K562 (cell line): ENCODE measurements around the gene HOTAIR. TPM values are rescaled to one million over a fixed set of nuclear protein-coding genes. Genes with fewer than 3 reads are reported as not detected.

ENCODE experiments used
- ATAC-seq: fragments of 200-7000 bp; cut with Tn5 transposase; 3 replicates; pipeline ENCODE4 v1.9.1; 2020; ENCODE audit warnings: moderate library complexity
- BruUV-seq: library from RNA; stranded (reverse); fragments of 400-500 nt; replicated peaks from 2 replicates; lab custom pipeline; 2021; lab: Mats Ljungman, UMichigan
- CTCF ChIA-PET: fragments of 300-600 bp; formaldehyde crosslinking; extraction: SDS; loops from one replicate; lab custom pipeline; 2021; ENCODE audit warnings: low intra/inter-chr PET ratio; lab: Yijun Ruan, JAX
- POLR2A ChIA-PET: fragments of 300-600, 350-650 bp; sonication (Branson Sonifier 250); formaldehyde crosslinking; extraction: SDS; loops from one replicate; lab custom pipeline; 2021; ENCODE audit warnings: antibody characterized with exemption, inconsistent platforms; lab: Yijun Ruan, JAX
- DNase-seq, 4 experiments: peaks; one replicate each; pipeline versions ENCODE4 v3.0.0 to v3.0.0-alpha.2; 2011 to 2018; ENCODE audit warnings: low spot score in 3 of 4, mixed read lengths in 3 of 4; ENCODE audit errors: extremely low read depth in 1 of 4
- FAIRE-seq: peaks from 2 replicates; lab custom pipeline; 2011; peaks lifted over from hg19 to GRCh38; lab: Jason Lieb, UNC
- H2AFZ ChIP-seq: 2 replicates; pipeline ENCODE4 v1.6.0; 2011; ENCODE audit warnings: low read depth, low read length, control low read depth, inconsistent platforms
- H3K27ac ChIP-seq: fragments of 200-600 bp; 3 replicates; pipeline ENCODE4 v1.8.0; 2011; ENCODE audit warnings: low read depth, mild to moderate bottlenecking, control low read depth, inconsistent platforms, low read length, moderate library complexity, mixed read lengths; ENCODE audit errors: extremely low read depth
- H3K27me3 ChIP-seq, 2 experiments: fragments of 300-600 bp in 1 of 2; 2 replicates in 1 of 2; 3 replicates in 1 of 2; pipeline versions ENCODE4 v1.6.0 to v1.8.0; 2011; ENCODE audit warnings: inconsistent platforms in 2 of 2, low read length in 2 of 2, mild to moderate bottlenecking in 1 of 2, mixed read lengths in 1 of 2, moderate library complexity in 1 of 2; ENCODE audit not compliant: control insufficient read depth in 2 of 2, insufficient read depth in 2 of 2
- H3K36me3 ChIP-seq: fragments of 300-600 bp; 3 replicates; pipeline ENCODE4 v1.8.0; 2011; ENCODE audit warnings: mild to moderate bottlenecking, low read length, inconsistent platforms; ENCODE audit not compliant: control insufficient read depth, insufficient read depth
- H3K4me1 ChIP-seq, 2 experiments: fragments of 200-600 bp in 1 of 2; replicated peaks in 1 of 2; 2 replicates in 1 of 2; 3 replicates in 1 of 2; pipeline versions ENCODE4 v1.5.1 to v1.8.0; 2011; ENCODE audit warnings: inconsistent platforms in 2 of 2, low read length in 2 of 2, mild to moderate bottlenecking in 1 of 2, mixed read lengths in 1 of 2, moderate library complexity in 1 of 2; ENCODE audit not compliant: control insufficient read depth in 2 of 2, insufficient read depth in 2 of 2
- H3K4me2 ChIP-seq: 2 replicates; pipeline ENCODE4 v1.6.1; 2011; ENCODE audit warnings: low read length, control low read depth, inconsistent platforms, mixed read lengths; ENCODE audit not compliant: insufficient read depth
- H3K4me3 ChIP-seq: fragments of 200-600 bp; sonication (generic), shearing (Covaris generic); 2 replicates; pipeline ENCODE4 v1.5.1; 2016; ENCODE audit warnings: control low read depth, inconsistent platforms
- H3K79me2 ChIP-seq: fragments of 200-600 bp; 3 replicates; pipeline ENCODE4 v1.8.0; 2011; ENCODE audit warnings: low read length, inconsistent platforms; ENCODE audit not compliant: control insufficient read depth, insufficient read depth
- H3K9ac ChIP-seq, 2 experiments: 2 replicates each; pipeline versions ENCODE4 v1.6.0 to v1.6.1; 2011; ENCODE audit warnings: low read depth in 2 of 2, low read length in 2 of 2, control low read depth in 1 of 2, inconsistent platforms in 1 of 2, mild to moderate bottlenecking in 1 of 2, mixed read lengths in 1 of 2; ENCODE audit not compliant: insufficient read depth in 1 of 2
- H3K9me1 ChIP-seq: one replicate; pipeline ENCODE4 v1.6.0; 2011; ENCODE audit warnings: inconsistent platforms, mild to moderate bottlenecking, low read length, moderate library complexity; ENCODE audit not compliant: control insufficient read depth, insufficient read depth
- H3K9me3 ChIP-seq: replicated peaks from 2 replicates; pipeline ENCODE4 v1.5.1; 2011; ENCODE audit warnings: low read depth, low read length, inconsistent platforms; ENCODE audit not compliant: control insufficient read depth, insufficient read depth
- H4K20me1 ChIP-seq: replicated peaks from 2 replicates; pipeline ENCODE4 v1.6.1; 2011; ENCODE audit warnings: low read length, inconsistent platforms, mixed read lengths; ENCODE audit not compliant: control insufficient read depth, insufficient read depth
- FOSL1 ChIP-seq: fragments of 200-800 bp; sonication (Bioruptor generic); conservative IDR thresholded peaks from 2 replicates; pipeline ENCODE4 v1.6.1; 2016; ENCODE audit warnings: missing genetic modification characterization, missing compliant biosample characterization
- NRF1 ChIP-seq, 2 experiments: fragments of 450-650 bp; IDR thresholded peaks in 1 of 2; conservative IDR thresholded peaks in 1 of 2; 2 replicates each; pipeline ENCODE4 v1.6.1; 2014; ENCODE audit warnings: mild to moderate bottlenecking in 2 of 2
- RBM22 ChIP-seq: fragments of 200-400 bp; formaldehyde crosslinking; IDR thresholded peaks from 2 replicates; pipeline ENCODE4 v1.6.1; 2018; ENCODE audit warnings: low read length, low read depth; ENCODE audit not compliant: poor library complexity, severe bottlenecking
- SOX6 ChIP-seq: fragments of 450-650 bp; IDR thresholded peaks from 2 replicates; pipeline ENCODE4 v1.6.1; 2014; ENCODE audit warnings: mild to moderate bottlenecking
- SP2 ChIP-seq: IDR thresholded peaks from 2 replicates; pipeline ENCODE4 v1.6.1; 2011; ENCODE audit warnings: mild to moderate bottlenecking, low read depth, low read length, moderate library complexity; ENCODE audit not compliant: poor library complexity, severe bottlenecking; ENCODE audit errors: extremely low read depth
- SRF ChIP-seq, 2 experiments: fragments of 250-450, 450-650 bp in 1 of 2; sonication (Bioruptor Pico) in 1 of 2; sonication (generic) in 1 of 2; formaldehyde crosslinking; IDR thresholded peaks; 2 replicates each; pipeline versions ENCODE4 v1.5.0 to v1.5.1; 2020 to 2022; ENCODE audit warnings: mild to moderate bottlenecking in 1 of 2, missing genetic modification reagents in 1 of 2
- ZNF444 ChIP-seq: fragments of 250-450 bp; sonication (Bioruptor Pico); IDR thresholded peaks from 2 replicates; pipeline ENCODE4 v1.4.0; 2020; ENCODE audit warnings: mild to moderate bottlenecking, moderate library complexity
- ZNF584 ChIP-seq: fragments of 200-800 bp; sonication (Bioruptor generic); IDR thresholded peaks from 2 replicates; pipeline ENCODE4 v1.6.1; 2016; ENCODE audit warnings: low read depth, mild to moderate bottlenecking, missing genetic modification characterization, missing compliant biosample characterization
- WGBS: fragments of 100-300 bp; shearing (Covaris generic); methylation state at CpG from one replicate; pipeline ENCODE4 v1.1.6; 2016; ENCODE audit warnings: low coverage, mixed read lengths; ENCODE audit not compliant: insufficient coverage; ENCODE audit errors: missing lambda C conversion rate; 5-methylcytosine and 5-hydroxymethylcytosine counted together
- in situ Hi-C: fragments of 300-500 bp; cut with MboI; formaldehyde crosslinking; loops from 4 replicates; pipeline ENCODE4 v1.15.0; 2018; ENCODE audit warnings: inconsistent platforms, mixed read lengths
- intact Hi-C: fragments of 100-400 bp; cut with micrococcal nuclease; formaldehyde crosslinking; loops from 2 replicates; pipeline ENCODE4 v1.14.2; 2022
- polyA plus RNA-seq, 8 experiments: library from polyadenylated mRNA; depleted of rRNA in 4 of 8; stranded (reverse) in 5 of 8; unstranded in 3 of 8; fragments of >200 nt; fragmentation: Nextera tagmentation in 2 of 8; fragmentation: Illumina TruSeq in 1 of 8; extraction: Ambion mirVana in 2 of 8; extraction: Trizol in 1 of 8; gene quantifications; 2 replicates each; pipeline versions ENCODE4 v1.2.1 to v1.2.3, GENCODE V29; 2011 to 2014; ENCODE audit warnings: inconsistent platforms in 1 of 8, missing spikeins in 1 of 8
- total RNA-seq, 7 experiments: library from RNA; depleted of rRNA in 6 of 7; stranded (reverse); fragments of >200 nt in 6 of 7; fragmentation: Illumina TruSeq in 2 of 7; extraction: Trizol in 2 of 7; gene quantifications; 2 replicates each; pipeline versions ENCODE4 v1.2.1 to v1.2.3, GENCODE V29; 2011 to 2021; ENCODE audit warnings: low replicate concordance in 1 of 7
- TF ChIP-seq, protein P1 (sequence below): fragments of 250-450 bp; sonication (Bioruptor Pico); IDR thresholded peaks from 2 replicates; pipeline ENCODE4 v1.4.0; 2020; ENCODE audit warnings: mild to moderate bottlenecking, moderate library complexity
- TF ChIP-seq, protein P2 (sequence below): fragments of 200-800 bp; sonication (Bioruptor generic); IDR thresholded peaks from 2 replicates; pipeline ENCODE4 v1.6.1; 2017; ENCODE audit warnings: missing genetic modification characterization, missing compliant biosample characterization
- TF ChIP-seq, protein P3 (sequence below), 2 experiments: IDR thresholded peaks; 2 replicates each; pipeline ENCODE4 v1.6.1; 2011; ENCODE audit warnings: borderline replicate concordance in 1 of 2, control low read depth in 1 of 2, low read depth in 1 of 2, low read length in 1 of 2, mild to moderate bottlenecking in 1 of 2, mixed read lengths in 1 of 2, moderate library complexity in 1 of 2; ENCODE audit not compliant: insufficient read depth in 1 of 2, insufficient read length in 1 of 2, poor library complexity in 1 of 2, severe bottlenecking in 1 of 2; ENCODE audit errors: extremely low read depth in 1 of 2
- TF ChIP-seq, protein P4 (sequence below): fragments of 450-650 bp; IDR thresholded peaks from 2 replicates; pipeline ENCODE4 v1.6.1; 2016; ENCODE audit warnings: antibody characterized with exemption

Gene HOTAIR
- total and polyA plus RNA-seq, 9 of the 15 experiments (the other 6 are each of a cell fraction or from before 2014, with no cell fraction given), result 0.04 TPM; not detected in 8

DNA sequence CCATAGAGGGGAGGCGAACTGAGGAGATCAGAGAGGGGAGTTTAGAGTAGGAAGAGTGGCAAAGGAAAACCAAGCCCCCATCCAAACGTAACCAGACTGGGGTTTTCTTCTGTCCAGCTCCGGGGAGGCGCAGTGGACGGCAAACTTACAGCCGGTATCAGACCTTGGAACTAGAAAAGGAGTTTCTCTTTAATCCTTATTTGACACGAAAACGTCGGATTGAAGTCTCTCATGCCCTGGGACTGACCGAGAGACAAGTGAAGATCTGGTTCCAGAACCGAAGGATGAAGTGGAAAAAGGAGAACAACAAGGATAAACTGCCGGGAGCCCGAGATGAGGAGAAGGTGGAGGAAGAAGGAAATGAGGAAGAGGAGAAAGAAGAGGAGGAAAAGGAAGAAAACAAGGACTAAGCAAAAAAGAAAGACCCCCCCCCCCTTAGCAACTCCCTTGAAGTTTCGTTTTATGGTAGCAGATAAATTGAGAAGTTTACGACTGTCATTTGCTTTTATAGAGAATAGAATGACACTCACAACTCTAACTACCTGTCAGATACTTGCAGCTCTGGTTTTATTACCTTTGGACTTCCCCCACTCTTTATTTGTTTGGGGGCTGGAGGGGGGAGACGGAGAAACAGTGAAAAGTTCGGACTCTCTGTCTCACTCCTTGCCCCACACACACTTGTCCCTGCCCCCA is 36.4 kb upstream of the HOTAIR start:
- Histone ChIP-seq H3K36me3 (no peaks in the 10 kb centered on the region), H3K4me3 (peak overlapping the region; percentile 12), H3K79me2 (no peaks in the 10 kb centered on the region; the same call in 2 of the 3 replicates), H3K9me3 (no peaks in the 10 kb centered on the region), H3K4me1 (peaks cover 14 to 15% of the 10 kb centered on the region in 2 experiments), H3K9me1 (no peaks in the 10 kb centered on the region), H3K27me3 (no peaks in the 10 kb centered on the region), H3K27ac (peak overlapping the region; percentile 59), H2AFZ (peak overlapping the region; percentile 82), H3K9ac (peak overlapping the region; percentile 68 to 85; a peak in 3 of 4 replicates), H4K20me1 (no peaks in the 10 kb centered on the region; the same call in 1 of the 2 replicates), H3K4me2 (peak overlapping the region; percentile 68)
- peak; percentile 20 for ATAC-seq
- DNase-seq, result peak in 1 of 4 experiments; percentile 26
- in situ Hi-C loops (no loop called here), intact Hi-C loops (loop anchor here (10.0 kb wide), 1 partner anchor 284 kb away; no protein-coding TSS in a partner anchor)
- BruUV-seq, result no TSS peak
- FAIRE-seq, result peak; percentile 81
- WGBS, result 13% methylated on average over 17 of the region's 17 CpGs
- POLR2A ChIA-PET, result interaction anchor here (0.7 to 0.9 kb wide), 3 partner anchors 13 to 270 kb away, joined by 3 to 4 read pairs (median 3); no protein-coding TSS in a partner anchor
- CTCF ChIA-PET, result interaction anchor here (0.9 kb wide), 1 partner anchor 191 kb away, joined by 3 read pairs; no protein-coding TSS in a partner anchor
- TF ChIP-seq, protein P1, sequence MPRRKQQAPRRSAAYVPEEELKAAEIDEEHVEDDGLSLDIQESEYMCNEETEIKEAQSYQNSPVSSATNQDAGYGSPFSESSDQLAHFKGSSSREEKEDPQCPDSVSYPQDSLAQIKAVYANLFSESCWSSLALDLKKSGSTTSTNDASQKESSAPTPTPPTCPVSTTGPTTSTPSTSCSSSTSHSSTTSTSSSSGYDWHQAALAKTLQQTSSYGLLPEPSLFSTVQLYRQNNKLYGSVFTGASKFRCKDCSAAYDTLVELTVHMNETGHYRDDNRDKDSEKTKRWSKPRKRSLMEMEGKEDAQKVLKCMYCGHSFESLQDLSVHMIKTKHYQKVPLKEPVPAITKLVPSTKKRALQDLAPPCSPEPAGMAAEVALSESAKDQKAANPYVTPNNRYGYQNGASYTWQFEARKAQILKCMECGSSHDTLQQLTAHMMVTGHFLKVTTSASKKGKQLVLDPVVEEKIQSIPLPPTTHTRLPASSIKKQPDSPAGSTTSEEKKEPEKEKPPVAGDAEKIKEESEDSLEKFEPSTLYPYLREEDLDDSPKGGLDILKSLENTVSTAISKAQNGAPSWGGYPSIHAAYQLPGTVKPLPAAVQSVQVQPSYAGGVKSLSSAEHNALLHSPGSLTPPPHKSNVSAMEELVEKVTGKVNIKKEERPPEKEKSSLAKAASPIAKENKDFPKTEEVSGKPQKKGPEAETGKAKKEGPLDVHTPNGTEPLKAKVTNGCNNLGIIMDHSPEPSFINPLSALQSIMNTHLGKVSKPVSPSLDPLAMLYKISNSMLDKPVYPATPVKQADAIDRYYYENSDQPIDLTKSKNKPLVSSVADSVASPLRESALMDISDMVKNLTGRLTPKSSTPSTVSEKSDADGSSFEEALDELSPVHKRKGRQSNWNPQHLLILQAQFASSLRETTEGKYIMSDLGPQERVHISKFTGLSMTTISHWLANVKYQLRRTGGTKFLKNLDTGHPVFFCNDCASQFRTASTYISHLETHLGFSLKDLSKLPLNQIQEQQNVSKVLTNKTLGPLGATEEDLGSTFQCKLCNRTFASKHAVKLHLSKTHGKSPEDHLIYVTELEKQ (CRISPR knock-in tag), result no peak
- TF ChIP-seq SP2, result no peak
- no peak for TF ChIP-seq SRF (CRISPR knock-in tag; IDR thresholded peaks at IDR 0.05)
- TF ChIP-seq RBM22, result no peak
- TF ChIP-seq, protein P2, sequence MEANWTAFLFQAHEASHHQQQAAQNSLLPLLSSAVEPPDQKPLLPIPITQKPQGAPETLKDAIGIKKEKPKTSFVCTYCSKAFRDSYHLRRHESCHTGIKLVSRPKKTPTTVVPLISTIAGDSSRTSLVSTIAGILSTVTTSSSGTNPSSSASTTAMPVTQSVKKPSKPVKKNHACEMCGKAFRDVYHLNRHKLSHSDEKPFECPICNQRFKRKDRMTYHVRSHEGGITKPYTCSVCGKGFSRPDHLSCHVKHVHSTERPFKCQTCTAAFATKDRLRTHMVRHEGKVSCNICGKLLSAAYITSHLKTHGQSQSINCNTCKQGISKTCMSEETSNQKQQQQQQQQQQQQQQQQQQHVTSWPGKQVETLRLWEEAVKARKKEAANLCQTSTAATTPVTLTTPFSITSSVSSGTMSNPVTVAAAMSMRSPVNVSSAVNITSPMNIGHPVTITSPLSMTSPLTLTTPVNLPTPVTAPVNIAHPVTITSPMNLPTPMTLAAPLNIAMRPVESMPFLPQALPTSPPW (CRISPR knock-in tag), result peak; percentile 34; the same call in 1 of the 2 replicates
- TF ChIP-seq ZNF444 (CRISPR knock-in tag), result no peak
- TF ChIP-seq NRF1 (conservative IDR thresholded peaks at IDR 0.05 in 1 of 2, IDR thresholded peaks at IDR 0.05 in 1 of 2), result no peak
- TF ChIP-seq SOX6, result no peak
- TF ChIP-seq, protein P3, sequence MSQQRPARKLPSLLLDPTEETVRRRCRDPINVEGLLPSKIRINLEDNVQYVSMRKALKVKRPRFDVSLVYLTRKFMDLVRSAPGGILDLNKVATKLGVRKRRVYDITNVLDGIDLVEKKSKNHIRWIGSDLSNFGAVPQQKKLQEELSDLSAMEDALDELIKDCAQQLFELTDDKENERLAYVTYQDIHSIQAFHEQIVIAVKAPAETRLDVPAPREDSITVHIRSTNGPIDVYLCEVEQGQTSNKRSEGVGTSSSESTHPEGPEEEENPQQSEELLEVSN (IDR thresholded peaks at IDR 0.05; ENCODE audit: borderline replicate concordance in 1 of 2, extremely low read depth in 1 of 2, insufficient read depth in 1 of 2, insufficient read length in 1 of 2, low read depth in 1 of 2, low read length in 1 of 2, poor library complexity in 1 of 2, severe bottlenecking in 1 of 2), result no peak
- no peak for TF ChIP-seq ZNF584 (CRISPR knock-in tag)
- TF ChIP-seq, protein P4, sequence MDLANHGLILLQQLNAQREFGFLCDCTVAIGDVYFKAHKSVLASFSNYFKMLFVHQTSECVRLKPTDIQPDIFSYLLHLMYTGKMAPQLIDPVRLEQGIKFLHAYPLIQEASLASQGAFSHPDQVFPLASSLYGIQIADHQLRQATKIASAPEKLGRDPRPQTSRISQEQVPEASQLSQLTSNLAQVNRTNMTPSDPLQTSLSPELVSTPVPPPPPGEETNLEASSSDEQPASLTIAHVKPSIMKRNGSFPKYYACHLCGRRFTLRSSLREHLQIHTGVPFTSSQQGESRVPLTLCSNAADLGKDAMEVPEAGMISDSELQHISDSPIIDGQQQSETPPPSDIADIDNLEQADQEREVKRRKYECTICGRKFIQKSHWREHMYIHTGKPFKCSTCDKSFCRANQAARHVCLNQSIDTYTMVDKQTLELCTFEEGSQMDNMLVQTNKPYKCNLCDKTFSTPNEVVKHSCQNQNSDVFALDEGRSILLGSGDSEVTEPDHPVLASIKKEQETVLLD, result no peak
- no peak for TF ChIP-seq FOSL1
